ENCODE data around the gene PRSS58.

PRSS58 gene

GRCh38 chr7:142301299-142301698 is 43.4 kb upstream of the PRSS58 start:
- H2BK12ac ChIP-seq (ENCODE audit: low read length) = no peak overlapping the region
- H2BK120ac ChIP-seq (ENCODE audit: low read depth, low read length) = no peak overlapping the region
- no peak overlapping the region for H3K14ac ChIP-seq (ENCODE audit: low read length)
- H2AFZ ChIP-seq (ENCODE audit: low read length) = no peak overlapping the region
- H3K9ac ChIP-seq (ENCODE audit: low read depth, low read length, poor library complexity) = no peak overlapping the region
- no peak overlapping the region for H3K4me3 ChIP-seq (ENCODE audit: low read length in 2 of 2)
- H3K27ac ChIP-seq (replicated peaks; ENCODE audit: low read length) = no peak overlapping the region
- H3K4me1 ChIP-seq (ENCODE audit: control insufficient read depth in 2 of 2, insufficient read depth in 1 of 2, low read depth in 1 of 2, low read length in 2 of 2) = peaks cover 0 to 2% of the 10 kb centered on the region in 2 donors
- H3K18ac ChIP-seq (ENCODE audit: low read length) = no peak overlapping the region
- no peak overlapping the region for H2AK5ac ChIP-seq (ENCODE audit: low read depth, low read length)
- no peak overlapping the region for H3K4ac ChIP-seq (ENCODE audit: low read length)
- no CpG with 5 or more reads among the region's 3 CpGs for WGBS, 2 donors (ENCODE audit: extremely low coverage in 2 of 2, insufficient read length in 2 of 2, insufficient replicate concordance in 1 of 2)
- no peaks in the 10 kb centered on the region for H3K27me3 ChIP-seq (ENCODE audit: control insufficient read depth in 3 of 3, insufficient read depth in 3 of 3, low read depth in 1 of 3, low read length in 3 of 3)
- H3K23ac ChIP-seq (ENCODE audit: low read depth, low read length, poor library complexity) = no peak overlapping the region
- H2BK5ac ChIP-seq (ENCODE audit: low read length) = no peak overlapping the region
- H3K79me1 ChIP-seq (ENCODE audit: low read depth, low read length) = no peaks in the 10 kb centered on the region
- no peaks in the 10 kb centered on the region for H3K36me3 ChIP-seq (replicated peaks in 1 of 2; ENCODE audit: control insufficient read depth in 2 of 2, insufficient read depth in 2 of 2, low read length in 2 of 2)
- no peak overlapping the region for H3K4me2 ChIP-seq (ENCODE audit: insufficient read depth, low read length, poor library complexity, severe bottlenecking)
- H4K8ac ChIP-seq (ENCODE audit: low read depth, low read length) = no peak overlapping the region
- no peaks in the 10 kb centered on the region for H3K9me3 ChIP-seq (replicated peaks in 1 of 2; ENCODE audit: control insufficient read depth in 2 of 2, insufficient read depth in 1 of 2, low read depth in 1 of 2, low read length in 2 of 2)
- no peak overlapping the region for H2BK15ac ChIP-seq (ENCODE audit: low read length)
- no peak for DNase-seq (ENCODE audit: low spot score)
- no peak overlapping the region for H4K91ac ChIP-seq (ENCODE audit: low read depth, low read length, poor library complexity)

- Histone ChIP-seq H3K4me3 (ENCODE audit: low read length in 2 of 2) (no peak overlapping the region), H3K9me3 (replicated peaks in 1 of 2; ENCODE audit: control insufficient read depth in 2 of 2, insufficient read depth in 1 of 2, low read depth in 1 of 2, low read length in 2 of 2) (no peaks in the 10 kb centered on the region), H4K91ac (ENCODE audit: low read depth, low read length, poor library complexity) (no peak overlapping the region), H2BK5ac (ENCODE audit: low read length) (no peak overlapping the region), H2AK5ac (ENCODE audit: low read depth, low read length) (no peak overlapping the region), H3K14ac (ENCODE audit: low read length) (no peak overlapping the region), H3K27ac (replicated peaks; ENCODE audit: low read length) (no peak overlapping the region), H3K4ac (ENCODE audit: low read length) (no peak overlapping the region), H3K36me3 (replicated peaks in 1 of 2; ENCODE audit: control insufficient read depth in 2 of 2, insufficient read depth in 2 of 2, low read length in 2 of 2) (no peaks in the 10 kb centered on the region), H3K27me3 (ENCODE audit: control insufficient read depth in 3 of 3, insufficient read depth in 3 of 3, low read depth in 1 of 3, low read length in 3 of 3) (no peaks in the 10 kb centered on the region), H3K4me2 (ENCODE audit: insufficient read depth, low read length, poor library complexity, severe bottlenecking) (no peak overlapping the region), H3K23ac (ENCODE audit: low read depth, low read length, poor library complexity) (no peak overlapping the region), H3K18ac (ENCODE audit: low read length) (no peak overlapping the region), H2BK120ac (ENCODE audit: low read depth, low read length) (no peak overlapping the region), H2AFZ (ENCODE audit: low read length) (no peak overlapping the region), H3K4me1 (ENCODE audit: control insufficient read depth in 2 of 2, insufficient read depth in 1 of 2, low read depth in 1 of 2, low read length in 2 of 2) (peaks cover 0 to 2% of the 10 kb centered on the region in 2 donors), H4K8ac (ENCODE audit: low read depth, low read length) (no peak overlapping the region), H2BK15ac (ENCODE audit: low read length) (no peak overlapping the region), H3K9ac (ENCODE audit: low read depth, low read length, poor library complexity) (no peak overlapping the region), H2BK12ac (ENCODE audit: low read length) (no peak overlapping the region), H3K79me1 (ENCODE audit: low read depth, low read length) (no peaks in the 10 kb centered on the region)
- DNase-seq (ENCODE audit: low spot score) = no peak
- no CpG with 5 or more reads among the region's 3 CpGs for WGBS, 2 donors (ENCODE audit: extremely low coverage in 2 of 2, insufficient read length in 2 of 2, insufficient replicate concordance in 1 of 2)
These were observed 42.8 kb upstream of the PRSS58 start for GRCh38 chr7:142300689-142301088.

GRCh38 chr7:142299237-142299781 is 41.5 kb upstream of the PRSS58 start:
- H3K4me3 ChIP-seq (ENCODE audit: low read length in 2 of 2) = no peak overlapping the region

GRCh38 chr7:142298627-142299026 is 40.8 kb upstream of the PRSS58 start:
- Histone ChIP-seq H3K9me3 (replicated peaks in 1 of 2; ENCODE audit: control insufficient read depth in 2 of 2, insufficient read depth in 1 of 2, low read depth in 1 of 2, low read length in 2 of 2) (no peaks in the 10 kb centered on the region), H3K4ac (ENCODE audit: low read length) (no peak overlapping the region), H2BK15ac (ENCODE audit: low read length) (no peak overlapping the region), H3K27me3 (ENCODE audit: control insufficient read depth in 3 of 3, insufficient read depth in 3 of 3, low read depth in 1 of 3, low read length in 3 of 3) (no peaks in the 10 kb centered on the region), H3K27ac (replicated peaks; ENCODE audit: low read length) (no peak overlapping the region), H3K14ac (ENCODE audit: low read length) (no peak overlapping the region), H3K4me2 (ENCODE audit: insufficient read depth, low read length, poor library complexity, severe bottlenecking) (no peak overlapping the region), H4K8ac (ENCODE audit: low read depth, low read length) (no peak overlapping the region), H2AFZ (ENCODE audit: low read length) (no peak overlapping the region), H3K23ac (ENCODE audit: low read depth, low read length, poor library complexity) (no peak overlapping the region), H3K36me3 (replicated peaks in 1 of 2; ENCODE audit: control insufficient read depth in 2 of 2, insufficient read depth in 2 of 2, low read length in 2 of 2) (no peaks in the 10 kb centered on the region), H4K91ac (ENCODE audit: low read depth, low read length, poor library complexity) (no peak overlapping the region), H2BK5ac (ENCODE audit: low read length) (no peak overlapping the region), H2AK5ac (ENCODE audit: low read depth, low read length) (no peak overlapping the region), H3K4me3 (ENCODE audit: low read length in 2 of 2) (no peak overlapping the region), H3K18ac (ENCODE audit: low read length) (no peak overlapping the region), H2BK120ac (ENCODE audit: low read depth, low read length) (no peak overlapping the region), H3K79me1 (ENCODE audit: low read depth, low read length) (no peaks in the 10 kb centered on the region), H2BK12ac (ENCODE audit: low read length) (no peak overlapping the region), H3K9ac (ENCODE audit: low read depth, low read length, poor library complexity) (no peak overlapping the region), H3K4me1 (ENCODE audit: control insufficient read depth in 2 of 2, insufficient read depth in 1 of 2, low read depth in 1 of 2, low read length in 2 of 2) (peaks cover 0 to 2% of the 10 kb centered on the region in 2 donors)
- no CpG with 5 or more reads among the region's 5 CpGs for WGBS, 2 donors (ENCODE audit: extremely low coverage in 2 of 2, insufficient read length in 2 of 2, insufficient replicate concordance in 1 of 2)
- DNase-seq (ENCODE audit: low spot score) = no peak

More at GRCh38 chr7:142299237-142299781, 41.5 kb upstream of the PRSS58 start:
- H2AK5ac ChIP-seq (ENCODE audit: low read depth, low read length) = no peak overlapping the region
- H3K36me3 ChIP-seq (replicated peaks in 1 of 2; ENCODE audit: control insufficient read depth in 2 of 2, insufficient read depth in 2 of 2, low read length in 2 of 2) = no peaks in the 10 kb centered on the region
- H3K9me3 ChIP-seq (replicated peaks in 1 of 2; ENCODE audit: control insufficient read depth in 2 of 2, insufficient read depth in 1 of 2, low read depth in 1 of 2, low read length in 2 of 2) = no peaks in the 10 kb centered on the region
- H3K4ac ChIP-seq (ENCODE audit: low read length) = no peak overlapping the region
- H3K4me1 ChIP-seq (ENCODE audit: control insufficient read depth in 2 of 2, insufficient read depth in 1 of 2, low read depth in 1 of 2, low read length in 2 of 2) = peaks cover 0 to 2% of the 10 kb centered on the region in 2 donors
- H3K14ac ChIP-seq (ENCODE audit: low read length) = no peak overlapping the region
- H3K27me3 ChIP-seq (ENCODE audit: control insufficient read depth in 3 of 3, insufficient read depth in 3 of 3, low read depth in 1 of 3, low read length in 3 of 3) = no peaks in the 10 kb centered on the region
- no peak overlapping the region for H4K8ac ChIP-seq (ENCODE audit: low read depth, low read length)
- no peak overlapping the region for H2AFZ ChIP-seq (ENCODE audit: low read length)
- H3K4me2 ChIP-seq (ENCODE audit: insufficient read depth, low read length, poor library complexity, severe bottlenecking) = no peak overlapping the region
- no peak overlapping the region for H2BK120ac ChIP-seq (ENCODE audit: low read depth, low read length)
- no peak overlapping the region for H2BK12ac ChIP-seq (ENCODE audit: low read length)
- no peak overlapping the region for H3K23ac ChIP-seq (ENCODE audit: low read depth, low read length, poor library complexity)
- no peak overlapping the region for H2BK15ac ChIP-seq (ENCODE audit: low read length)
- no peak for DNase-seq (ENCODE audit: low spot score)
- H3K79me1 ChIP-seq (ENCODE audit: low read depth, low read length) = no peaks in the 10 kb centered on the region
- H2BK5ac ChIP-seq (ENCODE audit: low read length) = no peak overlapping the region
- H3K27ac ChIP-seq (replicated peaks; ENCODE audit: low read length) = no peak overlapping the region
- WGBS, 2 donors (ENCODE audit: extremely low coverage in 2 of 2, insufficient read length in 2 of 2, insufficient replicate concordance in 1 of 2) = no CpG with 5 or more reads among the region's 10 CpGs
- no peak overlapping the region for H3K9ac ChIP-seq (ENCODE audit: low read depth, low read length, poor library complexity)
- H4K91ac ChIP-seq (ENCODE audit: low read depth, low read length, poor library complexity) = no peak overlapping the region
- no peak overlapping the region for H3K18ac ChIP-seq (ENCODE audit: low read length)

All from neuronal stem cell (in vitro differentiated cells).